ENCODE measurements around the gene PSMD13. TPM values are rescaled to one million over a fixed set of nuclear protein-coding genes. Genes with fewer than 3 reads are reported as not detected.
A peak's percentile ranks its signal among the peaks of the same experiment; 100 is the strongest.

The PSMD13 gene
- total RNA-seq, 1 donor from 2014 or later = 94.1 TPM

- no peak for DNase-seq
- Histone ChIP-seq H3K4me3 (peak overlapping the region; percentile 53), H3K9me3 (replicated peaks) (no peaks in the 10 kb centered on the region), H3K27ac (replicated peaks) (no peak overlapping the region), H3K36me3 (no peaks in the 10 kb centered on the region), H3K27me3 (ENCODE audit: low read depth) (peaks cover 90% of the 10 kb centered on the region), H3K4me1 (peaks cover 36% of the 10 kb centered on the region)
- intact Hi-C loops (cut with micrococcal nuclease) = no loop called here
- no peak for TF ChIP-seq CTCF (IDR thresholded peaks at IDR 0.05; ENCODE audit: borderline replicate concordance)
These were observed 43.4 kb downstream of the PSMD13 start for GRCh38 chr11:279966-280705.

DNA sequence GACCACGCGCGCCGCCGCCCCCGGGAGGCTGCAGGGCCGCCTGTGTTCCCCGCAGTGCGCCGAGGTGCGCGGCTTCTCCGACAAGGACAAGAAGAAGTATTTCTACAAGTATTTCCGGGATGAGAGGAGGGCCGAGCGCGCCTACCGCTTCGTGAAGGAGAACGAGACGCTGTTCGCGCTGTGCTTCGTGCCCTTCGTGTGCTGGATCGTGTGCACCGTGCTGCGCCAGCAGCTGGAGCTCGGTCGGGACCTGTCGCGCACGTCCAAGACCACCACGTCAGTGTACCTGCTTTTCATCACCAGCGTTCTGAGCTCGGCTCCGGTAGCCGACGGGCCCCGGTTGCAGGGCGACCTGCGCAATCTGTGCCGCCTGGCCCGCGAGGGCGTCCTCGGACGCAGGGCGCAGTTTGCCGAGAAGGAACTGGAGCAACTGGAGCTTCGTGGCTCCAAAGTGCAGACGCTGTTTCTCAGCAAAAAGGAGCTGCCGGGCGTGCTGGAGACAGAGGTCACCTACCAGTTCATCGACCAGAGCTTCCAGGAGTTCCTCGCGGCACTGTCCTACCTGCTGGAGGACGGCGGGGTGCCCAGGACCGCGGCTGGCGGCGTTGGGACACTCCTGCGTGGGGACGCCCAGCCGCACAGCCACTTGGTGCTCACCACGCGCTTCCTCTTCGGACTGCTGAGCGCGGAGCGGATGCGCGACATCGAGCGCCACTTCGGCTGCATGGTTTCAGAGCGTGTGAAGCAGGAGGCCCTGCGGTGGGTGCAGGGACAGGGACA lies 44.1 kb downstream of the PSMD13 start:
- peak overlapping the region; percentile 53 for H3K4me3 ChIP-seq
- H3K27ac ChIP-seq (replicated peaks) = no peak overlapping the region
- TF ChIP-seq CTCF (IDR thresholded peaks at IDR 0.05; ENCODE audit: borderline replicate concordance) = no peak
- intact Hi-C loops (cut with micrococcal nuclease) = no loop called here
- no peaks in the 10 kb centered on the region for H3K9me3 ChIP-seq (replicated peaks)
- no peak for DNase-seq
- no peaks in the 10 kb centered on the region for H3K36me3 ChIP-seq
- H3K4me1 ChIP-seq = peaks cover 36% of the 10 kb centered on the region
- H3K27me3 ChIP-seq (ENCODE audit: low read depth) = peaks cover 97% of the 10 kb centered on the region

DNA sequence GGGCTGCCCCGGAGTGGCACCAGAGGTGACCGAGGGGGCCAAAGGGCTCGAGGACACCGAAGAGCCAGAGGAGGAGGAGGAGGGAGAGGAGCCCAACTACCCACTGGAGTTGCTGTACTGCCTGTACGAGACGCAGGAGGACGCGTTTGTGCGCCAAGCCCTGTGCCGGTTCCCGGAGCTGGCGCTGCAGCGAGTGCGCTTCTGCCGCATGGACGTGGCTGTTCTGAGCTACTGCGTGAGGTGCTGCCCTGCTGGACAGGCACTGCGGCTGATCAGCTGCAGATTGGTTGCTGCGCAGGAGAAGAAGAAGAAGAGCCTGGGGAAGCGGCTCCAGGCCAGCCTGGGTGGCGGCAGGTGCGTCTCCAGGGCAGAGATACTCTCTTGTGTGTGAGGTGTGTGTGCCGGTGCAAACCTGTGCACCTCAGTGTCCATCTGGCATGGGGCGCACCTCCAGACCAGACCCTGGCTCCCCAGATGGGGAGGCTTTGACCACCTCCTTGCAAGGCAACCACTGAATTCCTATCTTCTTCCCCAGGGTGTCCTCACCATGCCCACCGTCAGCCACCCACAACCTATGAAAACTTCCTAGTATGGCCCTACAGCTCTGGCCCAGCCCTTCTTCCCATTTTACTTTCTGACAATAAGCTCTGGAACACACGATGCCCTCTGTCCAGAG lies 44.8 kb downstream of the PSMD13 start:
- H3K27me3 ChIP-seq (ENCODE audit: low read depth) = peaks cover 100% of the 10 kb centered on the region
- intact Hi-C loops (cut with micrococcal nuclease) = no loop called here
- no peak for TF ChIP-seq CTCF (IDR thresholded peaks at IDR 0.05; ENCODE audit: borderline replicate concordance)
- H3K4me3 ChIP-seq = no peak overlapping the region
- no peaks in the 10 kb centered on the region for H3K9me3 ChIP-seq (replicated peaks)
- no peak for DNase-seq
- no peak overlapping the region for H3K27ac ChIP-seq (replicated peaks)
- no peaks in the 10 kb centered on the region for H3K36me3 ChIP-seq
- H3K4me1 ChIP-seq = peaks cover 36% of the 10 kb centered on the region

DNA sequence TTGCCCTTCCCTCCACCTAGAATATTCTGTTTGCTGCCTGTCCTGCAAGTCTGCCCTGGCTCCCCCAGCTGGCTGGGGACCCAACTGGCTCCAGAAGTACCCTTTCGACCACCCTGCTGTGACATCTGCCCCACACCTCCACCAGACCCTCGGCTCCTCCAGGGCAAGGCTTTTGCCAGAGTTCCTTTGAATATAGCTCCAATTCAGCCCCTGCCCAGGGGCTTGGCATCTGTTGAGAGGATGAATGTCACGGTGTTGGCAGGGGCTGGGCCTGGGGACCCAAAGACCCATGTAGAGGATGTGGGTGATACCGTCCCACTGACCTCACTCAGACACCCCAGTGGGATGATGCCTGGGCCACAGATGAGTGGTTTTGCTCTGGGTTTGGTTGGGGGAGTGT lies 45.4 kb downstream of the PSMD13 start:
- Histone ChIP-seq H3K27ac (replicated peaks) (no peak overlapping the region), H3K9me3 (replicated peaks) (no peaks in the 10 kb centered on the region), H3K4me1 (peaks cover 36% of the 10 kb centered on the region), H3K36me3 (no peaks in the 10 kb centered on the region), H3K4me3 (no peak overlapping the region), H3K27me3 (ENCODE audit: low read depth) (peaks cover 100% of the 10 kb centered on the region)
- TF ChIP-seq CTCF (IDR thresholded peaks at IDR 0.05; ENCODE audit: borderline replicate concordance) = no peak
- intact Hi-C loops (cut with micrococcal nuclease) = no loop called here
- DNase-seq = no peak

DNA sequence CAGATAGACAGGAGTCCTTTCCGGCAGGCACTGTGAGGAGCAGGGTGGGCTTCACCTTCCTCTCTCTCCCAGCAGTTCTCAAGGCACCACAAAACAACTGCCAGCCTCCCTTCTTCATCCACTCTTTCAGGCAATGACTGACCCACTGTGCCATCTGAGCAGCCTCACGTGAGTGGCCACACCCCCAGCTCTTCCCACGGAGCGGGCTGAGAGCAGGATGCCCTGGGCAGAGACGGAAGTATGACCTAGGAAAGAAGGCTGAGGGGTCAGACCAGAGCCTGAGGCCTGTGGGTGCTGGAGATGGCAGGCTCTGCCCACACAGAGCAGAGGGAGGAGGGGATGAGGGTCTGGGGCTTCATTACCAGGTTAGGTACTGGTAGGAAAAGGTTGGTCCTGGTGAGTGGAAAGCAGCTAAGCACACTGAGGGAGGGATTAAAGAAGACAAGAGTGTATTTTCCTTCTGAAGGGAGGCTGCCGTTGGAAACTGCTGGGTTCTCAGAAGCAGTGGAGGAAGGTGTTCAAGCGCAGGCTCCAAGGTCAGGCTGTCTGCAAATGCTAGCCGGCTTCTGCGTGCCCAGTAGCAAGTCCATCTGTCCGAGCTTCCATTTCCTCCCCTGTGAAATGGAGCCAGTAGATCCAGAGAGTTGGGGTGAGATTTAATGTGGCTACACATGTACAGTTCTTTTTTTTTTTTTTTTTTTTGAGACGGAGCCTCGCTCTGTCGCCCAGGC lies 46.0 kb downstream of the PSMD13 start:
- peaks cover 99% of the 10 kb centered on the region for H3K27me3 ChIP-seq (ENCODE audit: low read depth)
- intact Hi-C loops (cut with micrococcal nuclease) = no loop called here
- no peak overlapping the region for H3K27ac ChIP-seq (replicated peaks)
- H3K36me3 ChIP-seq = no peaks in the 10 kb centered on the region
- H3K4me3 ChIP-seq = no peak overlapping the region
- no peak for TF ChIP-seq CTCF (IDR thresholded peaks at IDR 0.05; ENCODE audit: borderline replicate concordance)
- DNase-seq = no peak
- H3K9me3 ChIP-seq (replicated peaks) = no peaks in the 10 kb centered on the region
- H3K4me1 ChIP-seq = peaks cover 37% of the 10 kb centered on the region

Measured in left ventricle myocardium inferior (tissue), 1 donor.